HG03025 (cell line): ENCODE data around the gene SLC26A8.
A peak's percentile ranks its signal among the peaks of the same experiment; 100 is the strongest.
"Not testable (repeated sequence)": the region's sequence is repeated elsewhere in the genome, so short reads cannot be mapped to it uniquely, and the experiment has no call there.

ENCODE experiments used
- ATAC-seq: cut with Tn5 transposase; IDR thresholded peaks from one replicate; pipeline ENCODE4 v1.9.1; 2021; ENCODE audit warnings: mild to moderate bottlenecking, moderate library complexity; ENCODE audit not compliant: unreplicated experiment, low FRiP score

The SLC26A8 gene

DNA sequence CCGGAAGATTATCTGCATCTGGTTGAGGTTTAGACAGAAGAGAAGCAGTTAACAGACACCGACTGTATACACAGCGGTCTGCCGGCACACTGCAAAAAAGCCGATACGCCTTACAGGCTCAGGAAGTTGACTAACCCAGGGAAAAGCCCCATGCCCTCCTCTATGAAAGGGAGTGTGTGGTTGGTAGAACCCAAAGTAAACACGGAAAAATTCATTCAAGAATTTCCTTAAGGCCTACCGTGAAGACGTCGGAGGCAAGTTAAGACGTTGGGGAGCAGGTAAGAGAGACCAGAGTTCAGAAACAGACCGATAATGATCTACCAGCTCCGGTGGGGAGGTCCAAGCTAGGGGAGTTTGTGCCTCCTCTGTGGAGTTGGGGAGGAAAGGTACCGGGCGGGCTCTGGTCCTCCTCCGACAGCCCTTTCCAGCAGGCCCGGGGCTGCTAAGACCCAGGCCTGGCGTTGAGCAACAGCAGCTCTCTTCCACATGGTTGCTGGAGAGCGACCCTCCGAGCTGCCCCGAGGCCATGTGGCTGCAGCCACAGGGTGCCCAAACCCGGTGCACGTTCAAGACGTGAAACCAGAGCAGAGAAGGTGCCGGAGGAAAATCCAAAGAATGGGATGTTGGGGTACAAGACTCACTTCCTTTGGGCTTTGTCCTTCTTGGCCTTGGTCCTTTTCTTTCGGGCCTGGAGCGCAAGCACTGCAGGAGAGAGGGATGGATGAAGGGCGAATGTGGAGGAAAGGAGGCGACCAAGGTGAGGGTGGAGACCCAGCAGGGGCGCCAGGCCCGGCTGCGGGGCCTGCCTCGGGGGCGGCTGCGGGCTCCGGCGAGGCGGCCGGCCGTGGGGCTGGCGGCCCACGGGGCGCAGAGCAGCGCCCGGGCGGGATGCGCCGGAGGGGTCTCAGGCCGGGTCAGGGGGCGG lies 104.4 kb downstream of the SLC26A8 start:
- ATAC-seq: peak; percentile 17

- ATAC-seq: no peak
These were observed 105.2 kb downstream of the SLC26A8 start for GRCh38 chr6:35919085-35919826.

DNA sequence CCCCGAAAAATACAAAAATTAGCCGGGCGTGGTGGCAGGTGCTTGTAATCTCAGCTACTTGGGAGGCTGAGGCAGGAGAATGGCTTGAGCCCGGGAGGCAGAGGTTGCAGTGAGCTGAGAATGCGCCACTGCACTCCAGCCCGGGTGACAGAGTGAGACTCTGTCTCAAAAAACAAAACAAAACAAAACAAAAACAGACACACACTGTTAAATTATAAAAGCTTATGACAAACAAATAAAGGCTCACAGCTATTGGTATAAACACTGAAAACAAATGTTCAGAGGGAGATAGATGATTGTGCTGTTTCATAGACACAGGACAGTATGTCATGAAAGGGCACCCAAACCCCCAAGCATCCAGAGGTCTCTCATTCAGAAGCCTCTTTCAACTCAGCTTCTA lies 107.5 kb downstream of the SLC26A8 start:
- not testable (repeated sequence) for ATAC-seq

GRCh38 chr6:35916056-35916455 lies 108.4 kb downstream of the SLC26A8 start:
- no peak for ATAC-seq

- ATAC-seq: no peak
These were observed 109.9 kb downstream of the SLC26A8 start for GRCh38 chr6:35914536-35914935.

DNA sequence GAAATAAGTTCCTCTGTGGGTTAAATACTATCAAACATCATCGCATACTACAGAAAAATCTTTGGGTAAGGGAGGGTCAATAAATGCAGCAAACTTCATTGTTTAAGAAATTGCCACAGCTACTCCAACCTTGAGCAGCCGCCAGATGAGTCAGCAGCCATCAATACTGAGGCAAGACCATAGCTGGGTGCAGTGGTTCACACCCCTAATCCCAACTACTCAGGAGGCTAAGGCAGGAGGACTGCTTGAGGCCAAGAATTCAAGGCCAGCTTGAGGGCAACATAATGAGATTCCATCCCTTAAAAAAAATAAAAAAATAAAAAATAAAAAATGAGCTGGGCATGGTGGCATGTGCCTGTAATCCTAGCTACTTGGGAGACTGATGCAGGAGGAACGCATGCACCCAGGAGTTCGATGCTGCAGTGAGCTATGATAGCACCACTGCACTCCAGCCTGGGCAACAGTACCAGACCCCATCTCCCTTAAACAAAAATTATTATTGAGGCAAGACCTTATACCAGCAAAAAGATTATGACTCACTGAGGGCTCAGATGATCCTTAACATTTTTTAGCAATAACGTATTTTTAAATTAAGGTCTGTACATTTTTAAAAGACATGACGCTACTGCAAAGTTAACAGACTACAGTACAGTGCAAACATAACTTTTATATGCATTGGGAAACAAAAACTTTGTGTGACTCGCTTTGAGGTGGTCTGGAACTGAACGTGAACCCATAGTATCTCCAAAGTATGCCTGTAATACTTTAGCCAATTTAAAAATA lies 112.4 kb downstream of the SLC26A8 start:
- no peak for ATAC-seq

DNA sequence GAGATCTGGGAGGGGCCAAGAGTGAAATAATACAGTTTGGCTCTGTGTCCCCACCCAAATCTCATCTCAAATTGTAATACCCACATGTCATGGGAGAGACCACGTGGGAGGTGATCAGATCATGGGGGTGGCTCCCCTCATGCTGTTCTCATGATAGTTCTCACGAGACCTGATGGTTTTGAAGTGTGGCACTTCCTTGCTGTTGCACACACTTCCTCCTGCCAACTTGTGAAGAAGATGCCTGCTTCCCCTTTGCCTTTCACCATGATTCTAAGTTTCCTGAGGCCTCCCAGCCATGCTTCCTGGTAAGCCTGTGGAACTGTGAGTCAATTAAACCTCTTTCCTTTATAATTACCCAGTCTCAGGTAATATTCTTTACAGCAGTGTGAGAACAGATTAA lies 114.9 kb downstream of the SLC26A8 start:
- not testable (repeated sequence) for ATAC-seq

GRCh38 chr6:35908753-35909401 lies 115.6 kb downstream of the SLC26A8 start:
- ATAC-seq: not testable (repeated sequence)

DNA sequence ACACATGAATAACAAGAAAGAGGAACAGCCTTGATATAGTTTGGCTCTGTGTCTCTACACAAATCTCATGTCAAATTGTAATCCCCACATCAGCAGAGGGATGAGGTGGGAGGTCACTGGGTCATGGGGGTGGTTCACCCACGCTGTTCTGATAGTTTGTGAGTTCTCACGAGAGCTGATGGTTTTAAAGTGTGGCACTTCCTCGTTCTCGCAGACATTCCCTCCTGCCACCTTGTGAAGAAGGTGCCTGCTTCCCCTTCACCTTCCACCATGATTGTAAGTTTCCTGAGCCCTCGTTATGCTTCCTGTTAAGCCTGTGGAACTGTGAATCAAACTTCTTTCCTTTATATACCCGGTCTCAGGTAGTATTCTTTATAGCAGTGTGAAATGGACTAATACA lies 116.7 kb downstream of the SLC26A8 start:
- ATAC-seq: no peak

- no peak for ATAC-seq
These were observed 118.0 kb downstream of the SLC26A8 start for GRCh38 chr6:35906499-35906846.

- no peak for ATAC-seq
These were observed 118.5 kb downstream of the SLC26A8 start for GRCh38 chr6:35905841-35906498.

- ATAC-seq: no peak
These were observed 119.2 kb downstream of the SLC26A8 start for GRCh38 chr6:35905141-35905785.

- ATAC-seq: no peak
These were observed 120.8 kb downstream of the SLC26A8 start for GRCh38 chr6:35903679-35904078.

GRCh38 chr6:35900448-35900847 lies 124.0 kb downstream of the SLC26A8 start:
- no peak for ATAC-seq

- ATAC-seq: no peak
These were observed 126.4 kb downstream of the SLC26A8 start for GRCh38 chr6:35898003-35898402.

- ATAC-seq: no peak
These were observed 127.0 kb downstream of the SLC26A8 start for GRCh38 chr6:35897486-35897885.

DNA sequence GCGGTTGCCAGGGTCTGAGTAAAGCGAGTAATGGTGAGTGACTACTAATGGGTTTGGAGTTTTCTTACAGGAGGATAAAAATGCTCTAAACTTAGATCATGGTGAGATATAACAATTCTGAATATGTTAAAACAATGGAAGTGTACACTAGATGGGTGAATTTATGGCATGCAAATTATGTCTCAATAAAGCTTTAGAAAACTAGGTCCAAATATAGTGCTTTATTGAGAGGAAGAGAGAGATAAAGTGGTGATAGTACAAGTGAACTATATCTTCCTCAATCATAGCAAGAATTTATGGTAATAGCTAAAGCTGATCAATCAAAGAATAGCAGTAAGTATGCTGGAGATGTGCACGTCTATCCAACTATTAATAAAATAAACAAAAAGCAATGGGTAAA lies 127.4 kb downstream of the SLC26A8 start:
- no peak for ATAC-seq

DNA sequence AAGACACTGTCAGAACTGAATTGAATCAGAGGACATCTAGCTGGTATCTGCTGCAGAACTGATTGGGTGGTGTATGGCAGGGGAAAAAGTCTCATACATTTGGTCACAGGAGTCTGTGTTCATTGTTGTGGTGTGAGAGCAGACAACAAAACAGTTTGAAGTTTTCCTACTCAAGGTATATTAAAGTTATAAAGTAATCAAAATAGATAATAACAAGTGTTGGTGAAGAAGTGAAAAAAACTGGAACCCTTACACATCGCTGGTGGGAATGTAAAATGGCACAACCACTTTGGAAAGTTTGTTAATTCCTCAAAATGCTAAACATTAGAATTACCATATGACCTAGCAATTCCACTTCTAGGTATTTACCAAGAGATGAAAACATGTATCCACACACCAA lies 128.2 kb downstream of the SLC26A8 start:
- ATAC-seq: no peak

DNA sequence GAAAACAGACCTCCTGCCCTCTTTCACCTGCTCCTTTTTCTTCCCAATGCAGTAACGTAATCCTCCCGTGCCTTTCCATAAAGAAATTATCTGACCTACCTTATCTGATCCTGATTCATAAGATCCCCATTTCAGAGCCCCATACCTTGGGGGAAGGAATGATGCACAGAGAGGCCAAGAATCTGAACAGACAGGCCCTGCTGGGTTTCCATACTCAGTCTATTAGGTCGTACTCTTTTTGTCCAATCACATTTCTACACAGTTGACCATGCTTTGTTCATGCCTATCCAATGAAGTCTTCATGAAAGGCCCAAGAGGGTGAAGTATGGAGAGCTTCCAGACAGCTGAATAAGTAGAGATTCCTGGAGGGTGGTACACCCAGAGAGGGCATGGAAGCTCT lies 128.9 kb downstream of the SLC26A8 start:
- ATAC-seq: no peak
